Endodermal cell (in vitro differentiated cells): ENCODE results near the gene TPBGL. TPM values are rescaled to one million over a fixed set of nuclear protein-coding genes. Genes with fewer than 3 reads are reported as not detected.
A peak's percentile ranks its signal among the peaks of the same experiment; 100 is the strongest.

Experiments used
- DNase-seq: peaks from one replicate; pipeline ENCODE4 v3.0.0-alpha.2; 2017
- H3K27ac ChIP-seq: 2 replicates; pipeline ENCODE4 v1.5.1; 2013; ENCODE audit warnings: mild to moderate bottlenecking, low read depth, low read length, moderate library complexity
- H3K27me3 ChIP-seq: 2 replicates; pipeline ENCODE4 v1.6.1; 2013; ENCODE audit warnings: mild to moderate bottlenecking, low read length, moderate library complexity; ENCODE audit not compliant: insufficient read depth, control insufficient read depth, poor library complexity, severe bottlenecking
- H3K36me3 ChIP-seq: 2 replicates; pipeline ENCODE4 v1.7.0; 2013; ENCODE audit warnings: mild to moderate bottlenecking, low read length, moderate library complexity; ENCODE audit not compliant: control insufficient read depth, insufficient read depth
- H3K4me1 ChIP-seq: one replicate; pipeline ENCODE4 v1.7.0; 2013; ENCODE audit warnings: low read length; ENCODE audit not compliant: control insufficient read depth, insufficient read depth
- H3K4me3 ChIP-seq: 2 replicates; pipeline ENCODE4 v1.5.1; 2013; ENCODE audit warnings: mild to moderate bottlenecking, low read length, moderate library complexity
- H3K9ac ChIP-seq: 2 replicates; pipeline ENCODE4 v1.6.1; 2013; ENCODE audit warnings: mild to moderate bottlenecking, low read length, moderate library complexity; ENCODE audit not compliant: poor library complexity, severe bottlenecking; ENCODE audit errors: extremely low read depth
- H3K9me3 ChIP-seq: 2 replicates; pipeline ENCODE4 v1.6.1; 2013; ENCODE audit warnings: mild to moderate bottlenecking, low read length, moderate library complexity; ENCODE audit not compliant: control insufficient read depth
- H3K27ac Mint-ChIP-seq: 2 replicates; pipeline ENCODE4 v1.8.0; 2020; ENCODE audit warnings: mixed read lengths
- H3K27me3 Mint-ChIP-seq: 2 replicates; pipeline ENCODE4 v1.8.0; 2021; ENCODE audit warnings: mild to moderate bottlenecking, mixed read lengths; ENCODE audit not compliant: insufficient read depth
- H3K36me3 Mint-ChIP-seq: 2 replicates; pipeline ENCODE4 v1.8.0; 2020; ENCODE audit warnings: low read depth, mixed read lengths
- H3K4me1 Mint-ChIP-seq: 2 replicates; pipeline ENCODE4 v1.8.0; 2020; ENCODE audit warnings: mixed read lengths
- H3K4me3 Mint-ChIP-seq: 2 replicates; pipeline ENCODE4 v1.8.0; 2020; ENCODE audit warnings: mild to moderate bottlenecking, moderate library complexity, mixed read lengths
- H3K9me3 Mint-ChIP-seq: 2 replicates; pipeline ENCODE4 v1.8.0; 2020; ENCODE audit warnings: mild to moderate bottlenecking, mixed read lengths
- CTCF ChIP-seq: fragments of 200-600 bp; sonication (generic); conservative IDR thresholded peaks from 2 replicates; pipeline ENCODE4 v1.5.0; 2021; ENCODE audit warnings: antibody characterized with exemption, mild to moderate bottlenecking
- WGBS, 2 experiments: methylation state at CpG; one replicate each; pipeline versions ENCODE4 v1.1.5 to v1.1.7; 2013; ENCODE audit warnings: missing lambda C conversion rate in 2 of 2, mixed read lengths in 1 of 2; ENCODE audit not compliant: insufficient coverage in 1 of 2, insufficient read length in 1 of 2; 5-methylcytosine and 5-hydroxymethylcytosine counted together
- total RNA-seq, 2 donors: library from RNA; stranded (reverse); fragmentation: NEBNext Ultra II Directional in 1 of 2; extraction: Animal tissue kit (Norgen Biotek cat#: 25700) in 1 of 2; gene quantifications; 2 replicates in 1 of 2; 3 replicates in 1 of 2; pipeline ENCODE4 v1.2.1, GENCODE V29; 2021

Gene TPBGL
- total RNA-seq, 2 donors from 2014 or later: 0.13 TPM; not detected in 1

- Mint-ChIP-seq H3K36me3 (no peaks in the 10 kb centered on the region), H3K4me1 (peaks cover 6% of the 10 kb centered on the region), H3K27me3 (peaks cover 7% of the 10 kb centered on the region), H3K4me3 (no peak overlapping the region), H3K27ac (no peak overlapping the region), H3K9me3 (no peaks in the 10 kb centered on the region)
- 89 to 94% methylated on average over 8 of the region's 8 CpGs for WGBS, 2 experiments
- Histone ChIP-seq H3K36me3 (no peaks in the 10 kb centered on the region), H3K4me1 (no peaks in the 10 kb centered on the region), H3K27ac (no peak overlapping the region), H3K4me3 (no peak overlapping the region), H3K9me3 (no peaks in the 10 kb centered on the region), H3K9ac (no peak overlapping the region), H3K27me3 (no peaks in the 10 kb centered on the region)
- peak; percentile 39 for DNase-seq
- TF ChIP-seq CTCF: no peak
Observed at GRCh38 chr11:75196426-75196825, 44.1 kb upstream of the TPBGL start.

GRCh38 chr11:75197512-75198277 lies 42.9 kb upstream of the TPBGL start:
- no peak for DNase-seq
- no peaks in the 10 kb centered on the region for H3K9me3 ChIP-seq
- no peak overlapping the region for H3K27ac ChIP-seq
- Mint-ChIP-seq H3K4me1 (peaks cover 16% of the 10 kb centered on the region), H3K36me3 (no peaks in the 10 kb centered on the region), H3K27me3 (peaks cover 7% of the 10 kb centered on the region), H3K4me3 (no peak overlapping the region), H3K27ac (no peak overlapping the region), H3K9me3 (no peaks in the 10 kb centered on the region)
- no peaks in the 10 kb centered on the region for H3K27me3 ChIP-seq
- no peaks in the 10 kb centered on the region for H3K36me3 ChIP-seq
- 89 to 100% methylated on average over 1 to 4 of the region's 4 CpGs for WGBS, 2 experiments
- no peak for TF ChIP-seq CTCF
- no peak overlapping the region for H3K4me3 ChIP-seq
- H3K9ac ChIP-seq: no peak overlapping the region
- no peaks in the 10 kb centered on the region for H3K4me1 ChIP-seq

- H3K27ac Mint-ChIP-seq: no peak overlapping the region
- 83 to 93% methylated on average over 1 to 7 of the region's 7 CpGs for WGBS, 2 experiments
- H3K27me3 Mint-ChIP-seq: peaks cover 4% of the 10 kb centered on the region
Observed at GRCh38 chr11:75198278-75198973, 42.1 kb upstream of the TPBGL start.

More at GRCh38 chr11:75198278-75198973, 42.1 kb upstream of the TPBGL start:
- DNase-seq: peak; percentile 34
- Mint-ChIP-seq H3K36me3 (no peaks in the 10 kb centered on the region), H3K4me3 (no peak overlapping the region), H3K9me3 (no peaks in the 10 kb centered on the region), H3K4me1 (peaks cover 17% of the 10 kb centered on the region)
- H3K27me3 ChIP-seq: no peaks in the 10 kb centered on the region
- H3K9me3 ChIP-seq: no peaks in the 10 kb centered on the region
- H3K4me3 ChIP-seq: no peak overlapping the region
- H3K27ac ChIP-seq: no peak overlapping the region
- TF ChIP-seq CTCF: no peak
- H3K9ac ChIP-seq: no peak overlapping the region
- H3K36me3 ChIP-seq: no peaks in the 10 kb centered on the region
- H3K4me1 ChIP-seq: no peaks in the 10 kb centered on the region
